ENCODE data around the gene FAR2.

- no peak for TF ChIP-seq POLR2AphosphoS5 (IDR thresholded peaks at IDR 0.05)
- no peak for TF ChIP-seq CTCF (IDR thresholded peaks at IDR 0.05)
- no peak for TF ChIP-seq POLR2A (IDR thresholded peaks at IDR 0.05)
Measured at GRCh38 chr12:29132316-29132715, 16.8 kb upstream of the FAR2 start.

Data from upper lobe of left lung (tissue), 4 donors.